CD4-positive, alpha-beta T cell treated with Interferon alpha-2 for 1 hour (primary cell): ENCODE results near the gene NXF1.
"Not testable (repeated sequence)": the region's sequence is repeated elsewhere in the genome, so short reads cannot be mapped to it uniquely, and the experiment has no call there.

Experiments used
- DNase-seq, 2 donors: peaks; one replicate each; pipeline ENCODE4 v3.0.0-alpha.2; 2020 to 2022

Gene NXF1

DNA sequence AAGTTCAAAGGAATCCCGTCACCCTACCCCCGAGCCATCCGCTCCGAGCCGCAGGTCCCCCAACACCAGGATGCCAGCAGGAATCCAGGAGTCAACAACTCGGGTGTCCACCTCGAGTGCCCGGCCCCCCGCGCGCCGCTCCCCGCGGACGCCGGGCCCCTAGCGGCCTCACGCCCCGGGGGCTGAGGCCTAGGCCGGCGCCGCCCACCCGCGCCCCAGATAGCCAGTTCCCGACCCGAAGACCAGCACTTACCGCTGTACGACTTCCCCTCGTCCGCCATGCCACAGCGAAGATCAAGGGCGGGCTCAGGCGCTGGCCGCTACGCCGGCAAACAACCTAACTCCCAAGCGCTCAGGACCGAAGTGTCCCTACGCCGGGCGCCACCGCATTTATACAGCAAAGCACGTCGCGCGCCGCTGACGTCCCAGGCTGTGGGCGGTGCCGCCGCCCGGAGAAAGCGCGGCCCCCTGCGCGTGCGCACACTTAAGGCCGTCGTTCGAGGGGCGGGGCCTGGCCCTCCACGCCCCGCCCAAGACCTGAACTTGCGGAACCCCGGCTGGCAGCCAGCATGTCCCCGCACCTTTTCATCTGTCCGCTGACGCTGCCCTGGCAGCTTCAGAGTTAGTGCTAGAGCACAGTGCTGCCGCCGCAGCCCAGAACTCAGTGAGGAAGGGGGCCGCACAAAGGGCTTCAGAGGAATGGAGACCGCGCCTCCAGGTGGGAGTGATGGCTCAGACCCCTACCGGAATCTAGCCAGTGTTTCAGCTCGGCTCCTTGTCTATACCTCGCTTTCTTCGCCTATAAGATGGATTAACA lies at the start of gene NXF1:
TSS of gene NXF1 (minus strand) at position 365 of the 817 bp plus-strand sequence. CDS start at position 281, 84 bp downstream.
- peak; percentile 94 to 97 for DNase-seq

- DNase-seq, result no peak
Observed at GRCh38 chr11:62854013-62854824, 49.0 kb upstream of the NXF1 start.

- DNase-seq, result peak in 1 of 2 donors; percentile 62
Observed at GRCh38 chr11:62853279-62853965, 48.2 kb upstream of the NXF1 start.

DNA sequence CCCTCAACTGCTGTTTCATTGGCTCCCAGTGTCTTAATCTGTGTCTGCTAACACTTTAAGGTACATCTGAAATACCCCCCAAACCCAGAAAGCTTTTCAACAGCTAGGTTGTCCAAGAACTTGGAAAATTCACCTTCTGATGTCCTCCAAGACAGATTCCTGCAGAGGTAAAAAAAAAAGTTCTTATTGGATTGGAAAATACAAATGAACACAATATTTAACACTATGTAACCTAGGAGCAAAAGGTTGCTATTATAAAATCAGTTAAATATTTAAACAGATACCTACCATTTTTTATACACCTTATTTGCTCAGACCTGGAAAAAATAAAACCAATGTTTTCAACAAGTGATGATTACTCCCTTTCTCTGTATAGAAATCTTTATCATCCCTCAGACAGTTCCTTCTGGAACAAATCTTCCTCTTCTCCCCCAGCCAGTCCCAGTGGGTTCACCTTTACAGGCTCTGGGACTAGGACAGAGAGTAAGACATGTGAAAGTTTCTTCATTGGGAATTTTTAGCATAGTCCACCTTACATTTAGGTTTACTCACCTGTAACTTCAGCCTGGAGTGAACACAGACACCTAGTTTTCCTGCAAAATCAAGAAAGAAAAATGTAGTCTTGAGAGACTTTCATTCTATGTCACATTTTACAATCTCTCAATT lies 47.4 kb upstream of the NXF1 start:
- DNase-seq, result no peak

- no peak for DNase-seq
Observed at GRCh38 chr11:62851807-62852522, 46.7 kb upstream of the NXF1 start.

DNA sequence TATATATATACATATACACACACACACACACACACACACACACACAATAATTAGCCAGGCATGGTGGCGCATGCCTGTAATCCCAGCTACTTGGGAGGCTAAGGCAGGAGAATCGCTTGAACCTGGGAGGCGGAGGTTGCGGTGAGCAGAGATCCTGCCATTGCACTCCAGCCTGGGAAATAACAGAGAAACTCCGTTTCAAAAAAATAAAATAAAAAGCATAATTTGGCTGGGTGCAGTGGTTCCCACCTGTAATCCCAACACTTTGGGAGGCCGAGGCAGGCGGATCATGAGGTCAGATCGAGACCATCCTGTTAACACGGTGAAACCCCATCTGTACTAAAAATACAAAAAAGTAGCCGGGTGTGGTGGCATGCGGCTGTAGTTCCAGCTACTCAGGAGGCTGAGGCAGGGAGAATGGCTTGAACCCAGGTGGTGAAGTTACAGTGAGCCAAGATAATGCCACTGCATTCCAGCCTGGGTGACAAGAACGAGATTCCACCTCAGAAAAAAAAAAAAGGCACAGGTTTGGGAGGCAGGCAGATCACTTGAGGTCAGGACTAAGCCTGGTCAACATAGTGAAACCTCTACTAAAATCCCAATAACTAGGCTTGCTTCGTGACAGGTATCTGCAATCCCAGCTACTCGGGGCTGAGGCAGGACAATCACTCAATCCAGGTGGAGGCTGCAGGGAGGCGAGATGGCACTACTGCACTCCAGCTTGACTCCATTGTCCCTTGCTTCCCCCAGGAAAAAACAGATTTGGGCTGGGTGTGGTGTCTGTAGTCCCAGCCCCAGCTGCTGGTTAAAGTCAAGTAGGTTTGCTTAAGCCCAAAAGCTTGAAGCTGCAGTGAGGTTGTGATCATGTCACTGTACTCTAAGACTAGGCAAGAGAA lies 45.9 kb upstream of the NXF1 start:
- DNase-seq, result no peak

GRCh38 chr11:62847767-62848314 lies 42.6 kb upstream of the NXF1 start:
- no peak for DNase-seq

DNA sequence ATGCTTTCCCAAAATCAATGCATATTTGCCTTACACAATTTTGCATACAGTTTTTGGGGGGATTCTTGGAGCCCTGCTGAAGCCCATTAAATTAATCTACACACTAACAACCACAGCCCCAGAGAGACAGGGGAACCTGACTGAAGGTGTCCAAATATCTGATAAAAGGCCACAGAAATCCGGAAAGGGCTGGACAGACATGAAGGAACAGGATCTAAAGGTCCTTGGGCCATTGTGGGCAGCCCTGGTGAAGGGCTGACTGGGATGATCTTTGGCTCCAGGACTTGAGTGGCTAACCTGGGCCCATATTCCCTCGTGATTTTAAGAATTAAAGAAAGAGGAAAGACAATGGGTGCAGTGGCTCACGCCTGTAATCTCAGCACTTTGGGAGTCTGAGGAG lies 40.9 kb upstream of the NXF1 start:
- DNase-seq, result no peak

DNA sequence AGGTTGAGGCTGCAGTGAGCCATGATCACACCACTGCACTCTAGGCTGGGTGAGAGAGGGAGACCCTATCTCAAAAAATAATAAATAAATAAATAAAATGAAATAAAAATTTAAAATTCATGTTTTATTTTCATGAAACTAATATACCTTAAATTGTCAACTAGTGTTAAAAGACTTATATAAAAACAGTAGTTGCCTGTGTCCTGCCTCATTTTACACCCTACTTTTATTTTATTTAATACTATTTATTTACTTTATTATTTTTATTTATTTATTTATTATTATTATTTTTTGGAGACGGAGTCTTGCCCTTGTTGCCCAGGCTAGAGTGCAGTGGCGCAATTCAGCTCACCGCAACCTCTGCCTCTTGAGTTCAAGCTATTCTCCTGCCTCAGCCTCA lies 38.9 kb upstream of the NXF1 start:
- DNase-seq, result no peak

DNA sequence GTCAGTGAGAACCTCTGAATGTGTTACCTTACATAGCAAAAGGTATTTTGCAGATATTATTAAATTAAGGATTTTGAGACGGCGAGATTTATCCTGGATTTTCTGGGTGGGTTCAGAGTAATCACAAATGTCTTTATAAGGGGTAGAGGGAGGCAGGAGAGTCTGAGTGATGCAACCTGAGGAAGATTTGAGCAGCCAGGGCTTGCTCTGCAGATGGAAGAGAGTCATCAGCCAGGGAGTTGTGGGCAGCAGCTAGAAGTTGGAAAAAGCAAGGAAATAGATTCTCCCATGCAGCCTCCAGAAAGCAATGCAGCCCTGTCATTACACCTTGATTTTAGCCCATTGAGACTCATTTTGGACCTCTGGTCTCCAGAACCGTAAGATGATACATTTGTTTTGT lies 38.2 kb upstream of the NXF1 start:
- DNase-seq, result no peak

GRCh38 chr11:62842891-62843290 lies 37.7 kb upstream of the NXF1 start:
- DNase-seq, result not testable (repeated sequence)

DNA sequence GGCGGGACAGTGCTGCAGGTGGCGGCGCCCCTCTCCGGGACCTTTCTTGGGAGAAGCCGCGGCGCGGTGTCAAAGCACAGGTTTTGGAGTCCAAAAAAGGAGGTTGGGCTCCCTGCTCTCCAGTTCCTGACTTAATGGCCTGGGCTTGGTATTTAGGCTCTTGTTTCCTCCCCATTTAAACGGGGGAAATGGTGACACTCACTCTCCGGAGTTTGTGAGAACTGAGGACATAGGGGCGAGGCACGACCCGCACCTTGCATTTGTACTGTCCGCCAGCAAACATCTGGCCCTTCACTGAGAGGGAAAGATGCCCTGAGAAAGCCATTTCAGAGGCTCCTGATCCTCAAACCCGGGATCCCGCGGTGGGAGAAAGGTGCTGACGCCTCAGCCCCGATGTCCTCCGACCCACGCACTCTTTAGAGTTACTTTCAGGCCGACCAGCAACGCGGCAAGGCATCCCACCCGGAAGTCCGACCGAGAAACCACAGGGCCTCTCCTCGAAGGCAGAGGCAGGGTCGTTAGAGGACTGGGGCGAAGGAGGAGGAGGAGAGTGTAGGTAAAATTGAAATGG lies 37.0 kb upstream of the NXF1 start:
- peak; percentile 35 to 53 for DNase-seq

DNA sequence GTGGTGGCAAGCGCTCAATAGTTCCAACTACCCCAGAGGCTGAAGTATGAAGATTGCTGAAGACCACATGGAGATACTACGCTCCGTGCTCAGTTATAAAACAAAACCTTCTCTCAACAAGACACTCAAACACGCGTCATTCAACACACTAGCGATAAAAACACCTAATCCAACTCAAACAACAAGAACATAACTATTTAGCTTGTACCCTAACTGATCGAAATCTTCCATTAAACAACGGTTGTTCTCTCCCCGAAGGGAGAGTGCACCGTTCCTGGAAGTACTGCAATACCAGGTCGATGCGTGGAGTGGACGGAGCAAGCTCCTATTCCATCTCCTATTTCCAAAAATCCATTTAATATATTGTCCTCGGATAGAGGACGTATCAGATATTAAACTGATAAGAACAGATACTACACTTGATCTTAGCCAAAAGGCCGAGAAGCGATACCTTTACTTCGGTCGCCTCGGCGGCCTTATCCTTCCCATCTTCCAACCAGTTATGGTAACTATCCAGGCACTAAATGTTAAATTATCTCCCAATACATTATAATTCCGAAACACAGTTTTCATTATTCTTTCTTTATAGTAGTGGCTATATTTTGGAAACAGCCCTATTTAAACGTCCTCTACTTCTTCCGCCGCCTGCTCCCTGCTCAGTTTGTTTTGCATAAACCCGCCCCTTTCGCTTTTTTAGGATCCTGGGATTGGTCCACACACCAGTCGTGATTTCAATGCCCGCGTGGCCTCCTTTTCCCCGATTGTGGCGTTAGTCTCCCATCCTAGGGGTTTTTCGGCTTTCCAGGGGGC lies 36.3 kb upstream of the NXF1 start:
- peak; percentile 92 to 94 for DNase-seq

DNA sequence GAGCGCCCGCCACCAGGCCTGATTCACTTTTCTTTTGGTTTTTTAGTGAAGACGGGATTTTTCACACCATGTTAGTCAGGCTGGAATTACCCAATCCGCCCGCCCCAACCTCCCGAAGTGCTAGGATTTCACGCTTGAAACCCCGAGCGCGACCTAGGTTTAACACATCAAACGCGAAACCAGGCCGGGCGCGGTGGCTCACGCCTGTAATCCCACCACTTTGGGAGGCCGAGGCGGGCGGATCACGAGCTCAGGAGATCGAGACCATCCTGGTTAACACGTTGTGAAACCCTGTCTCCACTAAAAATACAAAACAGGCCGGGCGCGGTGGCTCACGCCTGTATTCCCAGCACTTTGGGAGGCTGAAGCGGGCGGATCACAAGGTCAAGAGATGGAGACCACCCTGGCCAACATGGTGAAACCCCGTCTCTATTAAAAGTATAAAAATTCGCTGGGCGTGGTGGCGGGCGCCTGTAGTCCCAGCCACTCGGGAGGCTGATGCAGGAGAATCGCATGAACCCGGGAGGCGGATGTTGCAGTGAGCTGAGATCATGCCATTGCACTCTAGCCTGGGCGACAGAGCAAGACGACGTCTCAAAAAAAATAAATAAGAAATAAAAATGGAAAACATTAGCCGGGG lies 35.6 kb upstream of the NXF1 start:
- DNase-seq, result peak; percentile 84 to 87

DNA sequence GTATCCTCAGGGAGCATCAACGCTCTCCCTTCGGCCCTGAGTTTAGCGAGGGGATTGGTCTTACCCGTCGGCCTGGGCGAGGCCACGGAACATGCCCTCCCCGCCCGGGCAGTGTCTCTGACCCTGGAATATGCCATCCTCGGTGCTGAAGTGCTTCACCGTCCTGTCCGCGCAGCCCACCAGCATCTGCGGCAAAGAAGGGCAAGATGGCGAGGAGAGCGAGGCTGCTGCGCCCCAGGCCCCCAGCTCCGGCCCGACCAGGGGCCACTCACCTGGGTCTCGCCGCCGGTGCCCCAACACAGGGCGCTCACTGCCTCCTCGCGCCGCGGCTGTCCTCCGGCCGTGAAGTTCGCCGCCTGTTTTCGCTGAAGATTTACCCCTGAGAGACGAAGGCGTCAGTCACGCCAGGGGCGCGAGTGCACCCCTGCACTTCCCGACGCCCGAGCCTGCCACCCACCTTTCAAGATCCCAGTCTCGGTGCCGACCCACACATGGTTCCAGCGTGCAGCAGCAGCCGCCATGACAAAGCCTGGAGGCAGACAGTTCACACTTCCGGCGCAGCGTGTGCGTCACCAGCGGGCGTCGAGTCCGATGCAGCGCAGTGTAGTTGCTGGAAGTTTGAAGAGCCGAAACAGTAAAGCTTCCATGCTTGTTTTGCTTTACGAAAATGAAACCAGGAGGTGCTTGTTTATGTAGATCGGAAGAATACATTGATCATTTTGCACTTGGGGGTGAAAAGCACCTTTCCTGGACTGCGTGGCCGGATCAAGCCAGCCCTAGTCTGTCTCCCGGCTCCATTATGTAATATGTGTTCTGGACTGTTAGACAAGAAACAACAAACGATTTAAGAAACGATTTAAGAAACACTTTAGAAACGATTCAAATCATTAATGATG lies 34.1 kb upstream of the NXF1 start, which contains the start of gene WDR74:
TSS of gene WDR74 (minus strand) at position 541 of the 896 bp plus-strand sequence. CDS start at position 521, 20 bp downstream.
- peak; percentile 94 to 95 for DNase-seq

DNA sequence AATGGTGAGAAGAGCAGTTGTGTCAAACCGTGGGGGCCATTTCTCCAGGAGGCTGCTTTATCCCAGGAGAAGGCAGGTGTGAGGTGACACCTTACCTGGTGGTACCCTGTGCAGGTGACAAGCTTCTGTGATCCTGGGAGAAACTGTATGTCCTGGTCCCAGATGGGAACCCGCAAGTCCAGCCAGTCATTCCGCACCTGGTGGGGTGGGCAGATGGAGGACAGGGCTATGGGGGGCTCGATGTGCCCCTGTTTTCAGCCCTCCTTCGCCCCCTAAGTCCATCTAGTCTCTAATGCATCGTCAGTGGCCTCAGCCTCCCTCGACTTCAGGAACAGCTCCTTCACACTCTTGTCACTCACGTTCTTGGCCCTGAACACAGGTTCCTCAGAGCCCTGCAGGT lies 30.1 kb upstream of the NXF1 start:
- no peak for DNase-seq

DNA sequence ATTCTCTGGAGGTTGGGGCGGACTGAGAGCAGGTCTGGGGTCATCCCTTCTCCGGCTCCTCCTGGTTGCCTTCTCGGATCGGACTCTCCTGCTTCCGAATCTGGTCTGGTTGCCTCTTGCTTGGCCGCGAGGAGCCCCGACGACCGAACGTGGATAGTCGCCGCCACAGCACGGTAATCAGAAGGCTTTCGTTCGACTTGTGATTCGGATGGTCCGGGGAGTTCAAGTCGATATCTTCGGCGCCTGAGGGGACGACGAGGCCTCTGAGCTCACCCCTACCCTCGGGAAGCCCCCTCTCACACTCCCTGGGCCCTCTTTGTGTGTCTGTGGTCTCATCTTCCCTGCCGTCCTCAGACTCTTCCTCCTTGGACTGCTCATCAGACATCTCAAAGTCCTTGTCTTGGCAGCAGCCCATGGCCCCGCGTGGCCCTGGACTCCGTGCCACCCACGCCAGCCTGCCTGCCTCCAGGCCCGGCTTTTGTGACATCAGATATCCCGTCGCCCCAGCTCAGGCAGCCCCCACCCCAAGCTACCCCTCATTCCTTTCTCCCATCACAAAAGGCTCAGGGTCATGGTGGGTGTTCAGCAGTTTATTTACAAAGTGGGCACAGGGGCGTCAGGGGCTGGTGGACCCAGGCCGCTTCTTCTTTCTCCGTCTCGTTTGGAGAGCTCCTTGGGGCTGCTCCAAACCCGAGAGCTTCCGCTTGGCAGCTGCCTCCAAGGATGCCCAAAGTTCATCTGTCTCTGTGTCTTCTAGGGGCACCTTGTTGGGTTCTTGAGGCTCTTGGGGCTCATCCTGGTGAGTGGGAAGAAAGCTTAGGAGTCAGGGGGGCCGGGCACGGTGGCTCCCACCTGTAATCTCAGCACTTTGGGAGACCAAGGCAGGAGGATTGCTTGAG lies 27.3 kb upstream of the NXF1 start, which contains the start of gene TEX54:
TSS of gene TEX54 (minus strand) at position 506 of the 899 bp plus-strand sequence.
- no peak for DNase-seq
